Measurements from ENCODE around the gene GSTA2.
"Not testable (repeated sequence)": the region's sequence is repeated elsewhere in the genome, so short reads cannot be mapped to it uniquely, and the experiment has no call there.

DNA sequence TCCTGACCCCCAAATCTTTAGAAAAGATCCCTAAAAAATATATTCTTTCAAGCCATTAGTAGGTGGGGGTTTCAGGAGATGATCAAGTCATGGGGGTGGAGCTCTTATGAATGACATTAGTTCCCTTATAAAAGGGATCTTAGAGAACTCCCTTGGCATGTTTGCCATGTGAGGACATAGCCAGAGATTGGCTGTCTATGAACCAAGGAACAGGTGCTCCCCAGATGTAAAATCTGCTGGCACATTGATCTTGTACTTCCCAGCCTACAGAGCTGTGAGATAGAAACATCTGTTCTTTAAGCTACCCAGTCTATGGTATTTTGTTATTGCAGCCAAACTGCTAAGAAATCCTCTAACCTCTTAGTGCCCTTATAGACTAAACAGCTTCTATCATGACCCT is 4.4 kb upstream of the GSTA2 start:
- TF ChIP-seq, protein P1, sequence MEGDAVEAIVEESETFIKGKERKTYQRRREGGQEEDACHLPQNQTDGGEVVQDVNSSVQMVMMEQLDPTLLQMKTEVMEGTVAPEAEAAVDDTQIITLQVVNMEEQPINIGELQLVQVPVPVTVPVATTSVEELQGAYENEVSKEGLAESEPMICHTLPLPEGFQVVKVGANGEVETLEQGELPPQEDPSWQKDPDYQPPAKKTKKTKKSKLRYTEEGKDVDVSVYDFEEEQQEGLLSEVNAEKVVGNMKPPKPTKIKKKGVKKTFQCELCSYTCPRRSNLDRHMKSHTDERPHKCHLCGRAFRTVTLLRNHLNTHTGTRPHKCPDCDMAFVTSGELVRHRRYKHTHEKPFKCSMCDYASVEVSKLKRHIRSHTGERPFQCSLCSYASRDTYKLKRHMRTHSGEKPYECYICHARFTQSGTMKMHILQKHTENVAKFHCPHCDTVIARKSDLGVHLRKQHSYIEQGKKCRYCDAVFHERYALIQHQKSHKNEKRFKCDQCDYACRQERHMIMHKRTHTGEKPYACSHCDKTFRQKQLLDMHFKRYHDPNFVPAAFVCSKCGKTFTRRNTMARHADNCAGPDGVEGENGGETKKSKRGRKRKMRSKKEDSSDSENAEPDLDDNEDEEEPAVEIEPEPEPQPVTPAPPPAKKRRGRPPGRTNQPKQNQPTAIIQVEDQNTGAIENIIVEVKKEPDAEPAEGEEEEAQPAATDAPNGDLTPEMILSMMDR (CRISPR knock-in tag; IDR thresholded peaks at IDR 0.05): not testable (repeated sequence)
- TF ChIP-seq, protein P2, sequence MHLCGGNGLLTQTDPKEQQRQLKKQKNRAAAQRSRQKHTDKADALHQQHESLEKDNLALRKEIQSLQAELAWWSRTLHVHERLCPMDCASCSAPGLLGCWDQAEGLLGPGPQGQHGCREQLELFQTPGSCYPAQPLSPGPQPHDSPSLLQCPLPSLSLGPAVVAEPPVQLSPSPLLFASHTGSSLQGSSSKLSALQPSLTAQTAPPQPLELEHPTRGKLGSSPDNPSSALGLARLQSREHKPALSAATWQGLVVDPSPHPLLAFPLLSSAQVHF (CRISPR knock-in tag; IDR thresholded peaks at IDR 0.05): not testable (repeated sequence)
- TF ChIP-seq, protein P3, sequence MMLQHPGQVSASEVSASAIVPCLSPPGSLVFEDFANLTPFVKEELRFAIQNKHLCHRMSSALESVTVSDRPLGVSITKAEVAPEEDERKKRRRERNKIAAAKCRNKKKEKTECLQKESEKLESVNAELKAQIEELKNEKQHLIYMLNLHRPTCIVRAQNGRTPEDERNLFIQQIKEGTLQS (CRISPR knock-in tag; IDR thresholded peaks at IDR 0.05): not testable (repeated sequence)
- TF ChIP-seq ZNF331 (CRISPR knock-in tag; IDR thresholded peaks at IDR 0.05); TBL1XR1 (IDR thresholded peaks at IDR 0.05; ENCODE audit: borderline replicate concordance, low read length, partially characterized antibody); POLR2A (IDR thresholded peaks at IDR 0.05; ENCODE audit: insufficient read depth in 1 of 2, low read depth in 2 of 2, low read length in 2 of 2); KMT2B (CRISPR knock-in tag; IDR thresholded peaks at IDR 0.05); ARHGAP35 (CRISPR knock-in tag; IDR thresholded peaks at IDR 0.05; ENCODE audit: borderline replicate concordance); HIVEP1 (CRISPR knock-in tag; IDR thresholded peaks at IDR 0.05); NCOR1 (IDR thresholded peaks at IDR 0.05; ENCODE audit: borderline replicate concordance, low read length); ZNF670 (CRISPR knock-in tag; IDR thresholded peaks at IDR 0.05; ENCODE audit: borderline replicate concordance); ZNF777 (CRISPR knock-in tag; IDR thresholded peaks at IDR 0.05): not testable (repeated sequence)
